MM.1S (cell line): Measurements from ENCODE around the gene STRIT1.

Experiments
- DNase-seq: peaks from one replicate; pipeline ENCODE4 v3.0.0-alpha.2; 2015
- H2AFZ ChIP-seq: fragments of 300-600 bp; sonication (generic); 2 replicates; pipeline ENCODE4 v1.6.0; 2016; ENCODE audit warnings: antibody characterized with exemption, low read length
- H3F3A ChIP-seq: fragments of 300-600 bp; sonication (generic); 2 replicates; pipeline ENCODE4 v1.6.1; 2016; ENCODE audit warnings: mild to moderate bottlenecking, antibody characterized with exemption, low read length, moderate library complexity, mixed read lengths; ENCODE audit not compliant: insufficient read depth
- H3K27ac ChIP-seq: fragments of 300-600 bp; sonication (generic); 2 replicates; pipeline ENCODE4 v1.5.1; 2016; ENCODE audit warnings: mild to moderate bottlenecking, low read length
- H3K27me3 ChIP-seq: fragments of 300-600 bp; sonication (generic); replicated peaks from 2 replicates; pipeline ENCODE4 v1.6.0; 2016; ENCODE audit warnings: low read length; ENCODE audit not compliant: insufficient read depth
- H3K36me3 ChIP-seq: fragments of 300-600 bp; sonication (generic); replicated peaks from 2 replicates; pipeline ENCODE4 v1.6.1; 2016; ENCODE audit warnings: mild to moderate bottlenecking, low read length, mixed read lengths; ENCODE audit not compliant: insufficient read depth
- H3K4me1 ChIP-seq: fragments of 300-600 bp; sonication (generic); 2 replicates; pipeline ENCODE4 v1.6.1; 2016; ENCODE audit warnings: low read length, mixed read lengths
- H3K4me2 ChIP-seq: fragments of 300-600 bp; sonication (generic); 2 replicates; pipeline ENCODE4 v1.6.0; 2016; ENCODE audit warnings: low read depth, low read length
- H3K4me3 ChIP-seq: fragments of 300-600 bp; sonication (generic); 2 replicates; pipeline ENCODE4 v1.5.1; 2016; ENCODE audit warnings: low read length, mixed read lengths
- H3K79me2 ChIP-seq: fragments of 300-600 bp; sonication (generic); 2 replicates; pipeline ENCODE4 v1.6.1; 2016; ENCODE audit warnings: mixed run types, low read length, mixed read lengths
- H3K9ac ChIP-seq: fragments of 300-600 bp; sonication (generic); 2 replicates; pipeline ENCODE4 v1.6.1; 2016; ENCODE audit warnings: low read length, mixed read lengths
- H3K9me2 ChIP-seq: fragments of 300-600 bp; sonication (generic); replicated peaks from 2 replicates; pipeline ENCODE4 v1.6.1; 2016; ENCODE audit warnings: mild to moderate bottlenecking, low read length, mixed read lengths; ENCODE audit not compliant: insufficient read depth
- H3K9me3 ChIP-seq: fragments of 300-600 bp; sonication (generic); replicated peaks from 2 replicates; pipeline ENCODE4 v1.6.1; 2016; ENCODE audit warnings: mild to moderate bottlenecking, low read length, mixed read lengths; ENCODE audit not compliant: insufficient read depth
- H4K20me1 ChIP-seq: fragments of 300-600 bp; sonication (generic); 2 replicates; pipeline ENCODE4 v1.6.1; 2016; ENCODE audit warnings: mild to moderate bottlenecking, low read length, moderate library complexity, mixed read lengths; ENCODE audit not compliant: insufficient read depth
- EZH2 ChIP-seq: fragments of 300-600 bp; sonication (generic); optimal IDR thresholded peaks from 2 replicates; pipeline ENCODE3; 2017; ENCODE audit warnings: low read depth, mild to moderate bottlenecking, antibody characterized with exemption, low read length, mixed read lengths
- EZH2phosphoT487 ChIP-seq: fragments of 300-600 bp; sonication (generic); IDR thresholded peaks from 2 replicates; pipeline ENCODE4 v1.6.1; 2018; ENCODE audit warnings: antibody characterized with exemption, low read length
- TF ChIP-seq, protein P1 (sequence below): fragments of 300-600 bp; sonication (generic); IDR thresholded peaks from 2 replicates; pipeline ENCODE4 v1.5.1; 2016; ENCODE audit warnings: antibody characterized with exemption, low read length, mixed read lengths

STRIT1 gene

DNA sequence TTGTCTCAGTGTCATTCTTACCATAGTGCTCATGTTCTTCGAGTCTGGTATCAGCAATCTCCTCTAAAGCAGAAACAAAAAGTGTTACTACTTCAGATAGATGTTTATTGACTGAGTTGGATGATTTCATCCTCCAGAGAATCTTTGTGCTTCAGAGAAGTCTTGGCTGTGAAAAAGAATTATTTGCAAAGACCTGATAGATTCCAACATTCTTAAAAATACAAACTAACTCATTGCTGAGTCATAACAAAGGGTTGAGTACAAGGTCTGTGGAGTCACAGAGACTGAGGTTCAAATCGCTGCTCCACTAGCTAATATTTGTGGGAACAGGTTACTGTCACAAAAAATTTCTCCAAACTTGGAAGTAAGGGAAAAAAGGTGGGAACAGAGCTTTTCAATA, 9.0 kb upstream of the STRIT1 start:
- Histone ChIP-seq H3K79me2 (no peaks in the 10 kb centered on the region), H3F3A (no peaks in the 10 kb centered on the region), H3K9me2 (no peaks in the 10 kb centered on the region), H3K27me3 (no peaks in the 10 kb centered on the region), H3K9ac (no peak overlapping the region), H3K4me3 (no peak overlapping the region), H4K20me1 (no peaks in the 10 kb centered on the region), H3K4me1 (no peaks in the 10 kb centered on the region), H3K4me2 (no peak overlapping the region), H2AFZ (no peak overlapping the region), H3K36me3 (no peaks in the 10 kb centered on the region), H3K9me3 (no peaks in the 10 kb centered on the region), H3K27ac (no peak overlapping the region)
- DNase-seq: peak; percentile 3
- TF ChIP-seq EZH2: no peak
- TF ChIP-seq, protein P1, sequence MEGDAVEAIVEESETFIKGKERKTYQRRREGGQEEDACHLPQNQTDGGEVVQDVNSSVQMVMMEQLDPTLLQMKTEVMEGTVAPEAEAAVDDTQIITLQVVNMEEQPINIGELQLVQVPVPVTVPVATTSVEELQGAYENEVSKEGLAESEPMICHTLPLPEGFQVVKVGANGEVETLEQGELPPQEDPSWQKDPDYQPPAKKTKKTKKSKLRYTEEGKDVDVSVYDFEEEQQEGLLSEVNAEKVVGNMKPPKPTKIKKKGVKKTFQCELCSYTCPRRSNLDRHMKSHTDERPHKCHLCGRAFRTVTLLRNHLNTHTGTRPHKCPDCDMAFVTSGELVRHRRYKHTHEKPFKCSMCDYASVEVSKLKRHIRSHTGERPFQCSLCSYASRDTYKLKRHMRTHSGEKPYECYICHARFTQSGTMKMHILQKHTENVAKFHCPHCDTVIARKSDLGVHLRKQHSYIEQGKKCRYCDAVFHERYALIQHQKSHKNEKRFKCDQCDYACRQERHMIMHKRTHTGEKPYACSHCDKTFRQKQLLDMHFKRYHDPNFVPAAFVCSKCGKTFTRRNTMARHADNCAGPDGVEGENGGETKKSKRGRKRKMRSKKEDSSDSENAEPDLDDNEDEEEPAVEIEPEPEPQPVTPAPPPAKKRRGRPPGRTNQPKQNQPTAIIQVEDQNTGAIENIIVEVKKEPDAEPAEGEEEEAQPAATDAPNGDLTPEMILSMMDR: no peak
- TF ChIP-seq EZH2phosphoT487: no peak

DNA sequence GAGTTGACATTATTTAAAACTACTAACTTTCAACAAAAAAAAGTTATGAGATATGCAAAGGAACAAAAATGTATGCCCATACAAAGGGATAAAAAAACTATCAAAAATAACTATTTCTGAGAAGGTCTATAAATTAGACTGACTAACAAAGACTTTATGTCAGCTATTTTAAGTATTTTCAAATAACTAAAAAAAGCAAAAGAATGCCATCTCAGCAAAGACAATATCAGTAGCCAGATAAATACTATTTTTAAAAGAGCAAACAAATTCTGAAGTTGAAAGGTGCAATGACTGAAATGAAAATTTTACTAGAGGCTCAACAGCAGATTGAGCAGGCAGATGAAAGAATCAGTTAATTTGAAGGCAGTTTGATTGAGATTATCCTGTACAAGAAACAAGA, 3.6 kb upstream of the STRIT1 start:
- Histone ChIP-seq H3K27ac (no peak overlapping the region), H4K20me1 (no peaks in the 10 kb centered on the region), H3K4me1 (no peaks in the 10 kb centered on the region), H3K4me3 (no peak overlapping the region), H2AFZ (no peak overlapping the region), H3F3A (no peaks in the 10 kb centered on the region), H3K27me3 (no peaks in the 10 kb centered on the region), H3K36me3 (no peaks in the 10 kb centered on the region), H3K9me3 (no peaks in the 10 kb centered on the region), H3K79me2 (no peaks in the 10 kb centered on the region), H3K9ac (no peak overlapping the region), H3K9me2 (no peaks in the 10 kb centered on the region), H3K4me2 (no peak overlapping the region)
- TF ChIP-seq, protein P1: no peak
- DNase-seq: no peak

DNA sequence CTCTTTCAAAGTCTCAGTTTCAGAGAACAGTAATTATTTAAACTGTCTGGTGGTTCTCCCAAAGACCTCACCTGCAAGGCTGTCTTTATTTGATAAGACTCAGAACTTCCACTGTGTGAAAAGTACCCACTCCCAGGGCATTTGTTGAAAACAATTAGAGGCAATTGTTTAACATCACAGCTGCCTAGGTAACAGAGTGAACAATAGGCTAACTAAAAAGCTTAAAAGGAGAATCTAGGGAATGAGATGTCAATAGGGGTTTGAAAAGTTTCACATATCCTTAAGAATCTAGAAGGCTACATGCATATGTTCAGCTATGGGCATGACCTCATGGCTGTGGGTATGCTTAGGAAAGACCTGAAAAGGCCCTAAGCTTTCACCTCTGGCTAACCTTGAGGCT, 2.9 kb upstream of the STRIT1 start:
- no peak for DNase-seq
- Histone ChIP-seq H2AFZ (no peak overlapping the region), H3K79me2 (no peaks in the 10 kb centered on the region), H3F3A (no peaks in the 10 kb centered on the region), H3K36me3 (no peaks in the 10 kb centered on the region), H3K9ac (no peak overlapping the region), H3K4me3 (no peak overlapping the region), H3K9me2 (no peaks in the 10 kb centered on the region), H3K27ac (no peak overlapping the region), H3K27me3 (no peaks in the 10 kb centered on the region), H3K4me1 (no peaks in the 10 kb centered on the region), H3K4me2 (no peak overlapping the region), H3K9me3 (no peaks in the 10 kb centered on the region), H4K20me1 (no peaks in the 10 kb centered on the region)
- TF ChIP-seq, protein P1: no peak
- TF ChIP-seq EZH2: no peak
- TF ChIP-seq EZH2phosphoT487: no peak

DNA sequence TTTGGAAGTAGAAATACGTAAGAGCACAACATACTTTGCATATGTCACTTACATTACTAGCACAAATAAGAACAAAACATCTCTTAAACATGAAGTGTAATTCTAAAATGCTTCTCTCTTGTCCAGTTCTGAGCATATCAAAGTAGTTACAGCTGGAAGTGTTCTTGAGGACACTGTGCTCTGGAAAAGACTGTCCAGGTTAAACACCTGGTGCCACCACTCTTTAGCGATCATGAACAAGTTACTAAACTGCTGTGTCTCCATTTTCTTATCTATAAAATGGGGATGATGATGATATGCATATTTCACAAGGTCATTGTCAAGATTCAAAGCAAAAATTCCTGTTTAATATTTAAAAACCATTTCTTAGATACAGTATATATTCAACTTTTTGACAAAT, 790 bp downstream of the STRIT1 start:
- no peaks in the 10 kb centered on the region for H4K20me1 ChIP-seq
- no peak overlapping the region for H3K9ac ChIP-seq
- H3F3A ChIP-seq: no peaks in the 10 kb centered on the region
- no peaks in the 10 kb centered on the region for H3K79me2 ChIP-seq
- no peak overlapping the region for H3K27ac ChIP-seq
- H3K36me3 ChIP-seq: no peaks in the 10 kb centered on the region
- no peak overlapping the region for H2AFZ ChIP-seq
- TF ChIP-seq EZH2 (no peak), EZH2phosphoT487 (no peak)
- TF ChIP-seq, protein P1: no peak
- DNase-seq: no peak
- H3K4me1 ChIP-seq: no peaks in the 10 kb centered on the region
- no peaks in the 10 kb centered on the region for H3K9me3 ChIP-seq
- H3K9me2 ChIP-seq: no peaks in the 10 kb centered on the region
- no peaks in the 10 kb centered on the region for H3K27me3 ChIP-seq
- H3K4me2 ChIP-seq: no peak overlapping the region
- H3K4me3 ChIP-seq: no peak overlapping the region
